Dendritic cell treated with granulocyte-macrophage colony-stimulating factor and Interleukin-4, amounts not matched to agents 40 ng/mL and 50 ng/mL, for 4 days (primary cell): Measurements from ENCODE around the gene CPA5.
A peak's percentile ranks its signal among the peaks of the same experiment; 100 is the strongest.

Experiments
- H3K27ac Mint-ChIP-seq: one replicate; pipeline ENCODE4 v1.8.0; 2022; ENCODE audit warnings: mild to moderate bottlenecking, mixed read lengths
- H3K27me3 Mint-ChIP-seq: one replicate; pipeline ENCODE4 v1.8.0; 2022; ENCODE audit warnings: mild to moderate bottlenecking, mixed read lengths
- H3K36me3 Mint-ChIP-seq: one replicate; pipeline ENCODE4 v1.8.0; 2022; ENCODE audit warnings: low read depth, mixed read lengths
- H3K4me1 Mint-ChIP-seq: one replicate; pipeline ENCODE4 v1.8.0; 2022; ENCODE audit warnings: low read depth, mixed read lengths
- H3K4me3 Mint-ChIP-seq: one replicate; pipeline ENCODE4 v1.8.0; 2022; ENCODE audit warnings: mild to moderate bottlenecking, moderate library complexity, mixed read lengths
- H3K9me3 Mint-ChIP-seq: one replicate; pipeline ENCODE4 v1.8.0; 2022; ENCODE audit warnings: mixed read lengths
- intact Hi-C: fragments of 100-400 bp; cut with micrococcal nuclease; formaldehyde crosslinking; loops from one replicate; pipeline ENCODE4 v1.15.0; 2022

CPA5 gene

GRCh38 chr7:130384371-130384801 lies 39.8 kb downstream of the CPA5 start:
- intact Hi-C loops, result no loop called here
- Mint-ChIP-seq H3K4me1 (peaks cover 18% of the 10 kb centered on the region), H3K27ac (peak overlapping the region; percentile 23), H3K9me3 (no peaks in the 10 kb centered on the region), H3K4me3 (no peak overlapping the region), H3K36me3 (no peaks in the 10 kb centered on the region), H3K27me3 (peaks cover 1% of the 10 kb centered on the region)

- intact Hi-C loops, result no loop called here
- Mint-ChIP-seq H3K36me3 (no peaks in the 10 kb centered on the region), H3K27ac (no peak overlapping the region), H3K27me3 (peaks cover 1% of the 10 kb centered on the region), H3K4me1 (peaks cover 18% of the 10 kb centered on the region), H3K4me3 (no peak overlapping the region), H3K9me3 (no peaks in the 10 kb centered on the region)
Observed at GRCh38 chr7:130384841-130385599, 40.4 kb downstream of the CPA5 start.

DNA sequence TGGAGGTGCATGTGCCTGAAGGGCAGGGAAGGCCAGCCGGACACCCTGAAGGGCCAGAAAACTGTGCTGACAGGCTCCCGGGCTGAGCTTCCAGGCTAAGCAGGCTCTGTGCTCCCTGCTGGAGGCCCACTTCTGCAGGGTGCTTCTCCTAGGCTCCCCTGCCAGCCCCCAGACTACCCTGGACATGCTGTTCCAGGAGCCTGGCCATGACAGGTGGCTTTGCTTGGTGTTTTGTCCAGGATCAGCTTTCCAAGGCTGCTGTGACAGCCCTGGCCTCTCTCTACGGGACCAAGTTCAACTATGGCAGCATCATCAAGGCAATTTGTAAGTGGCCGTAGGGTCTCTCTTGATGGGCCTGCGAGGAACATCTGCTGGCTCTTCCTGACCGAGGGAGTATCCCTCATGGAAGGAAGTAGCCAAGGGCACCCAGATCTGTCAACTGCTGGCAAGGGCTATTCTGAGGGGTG lies 41.0 kb downstream of the CPA5 start:
- peaks cover 18% of the 10 kb centered on the region for H3K4me1 Mint-ChIP-seq
- H3K9me3 Mint-ChIP-seq, result no peaks in the 10 kb centered on the region
- H3K27ac Mint-ChIP-seq, result no peak overlapping the region
- H3K27me3 Mint-ChIP-seq, result peaks cover 1% of the 10 kb centered on the region
- intact Hi-C loops, result no loop called here
- no peak overlapping the region for H3K4me3 Mint-ChIP-seq
- H3K36me3 Mint-ChIP-seq, result no peaks in the 10 kb centered on the region

DNA sequence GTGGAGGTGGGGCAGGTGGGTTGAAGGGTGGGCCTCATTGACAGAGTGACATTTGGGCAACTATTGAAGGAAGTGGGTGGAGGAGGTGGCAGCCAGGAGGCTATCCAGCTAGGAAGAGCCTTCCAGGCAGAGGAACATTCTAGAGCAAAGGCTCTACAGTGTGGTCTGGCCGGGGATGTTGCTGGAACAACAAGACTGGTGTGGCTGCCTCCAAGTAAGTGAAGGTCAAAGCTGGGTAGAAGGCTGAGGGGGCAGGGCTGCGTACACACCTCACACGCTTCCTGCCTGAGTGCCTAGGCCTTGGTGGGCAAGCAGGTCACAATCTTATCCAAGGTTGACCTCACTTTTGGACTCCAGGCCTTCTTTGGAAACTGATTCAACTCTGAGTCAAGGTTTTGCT lies 42.3 kb downstream of the CPA5 start:
- intact Hi-C loops, result no loop called here
- H3K9me3 Mint-ChIP-seq, result no peaks in the 10 kb centered on the region
- peaks cover 1% of the 10 kb centered on the region for H3K27me3 Mint-ChIP-seq
- no peak overlapping the region for H3K4me3 Mint-ChIP-seq
- H3K4me1 Mint-ChIP-seq, result peaks cover 18% of the 10 kb centered on the region
- H3K36me3 Mint-ChIP-seq, result no peaks in the 10 kb centered on the region
- H3K27ac Mint-ChIP-seq, result no peak overlapping the region

DNA sequence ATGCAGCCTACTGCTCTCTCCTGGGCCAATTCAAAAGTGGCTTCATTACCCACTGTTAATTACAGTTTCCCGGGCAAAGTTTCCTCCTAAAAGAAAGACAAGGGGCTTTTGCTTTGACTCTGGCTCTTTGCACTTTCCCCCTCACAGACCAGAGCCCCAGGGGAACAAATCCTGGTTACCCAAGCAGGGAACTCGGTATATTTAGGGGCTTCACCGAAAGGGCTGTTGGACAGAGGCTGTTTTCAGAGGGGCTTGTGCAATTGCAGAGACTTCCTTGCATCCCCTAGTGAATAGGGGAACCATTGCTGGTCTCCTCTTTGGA lies 42.7 kb downstream of the CPA5 start:
- H3K36me3 Mint-ChIP-seq, result no peaks in the 10 kb centered on the region
- no peak overlapping the region for H3K4me3 Mint-ChIP-seq
- peaks cover 2% of the 10 kb centered on the region for H3K27me3 Mint-ChIP-seq
- peaks cover 18% of the 10 kb centered on the region for H3K4me1 Mint-ChIP-seq
- H3K9me3 Mint-ChIP-seq, result no peaks in the 10 kb centered on the region
- no peak overlapping the region for H3K27ac Mint-ChIP-seq
- intact Hi-C loops, result no loop called here

DNA sequence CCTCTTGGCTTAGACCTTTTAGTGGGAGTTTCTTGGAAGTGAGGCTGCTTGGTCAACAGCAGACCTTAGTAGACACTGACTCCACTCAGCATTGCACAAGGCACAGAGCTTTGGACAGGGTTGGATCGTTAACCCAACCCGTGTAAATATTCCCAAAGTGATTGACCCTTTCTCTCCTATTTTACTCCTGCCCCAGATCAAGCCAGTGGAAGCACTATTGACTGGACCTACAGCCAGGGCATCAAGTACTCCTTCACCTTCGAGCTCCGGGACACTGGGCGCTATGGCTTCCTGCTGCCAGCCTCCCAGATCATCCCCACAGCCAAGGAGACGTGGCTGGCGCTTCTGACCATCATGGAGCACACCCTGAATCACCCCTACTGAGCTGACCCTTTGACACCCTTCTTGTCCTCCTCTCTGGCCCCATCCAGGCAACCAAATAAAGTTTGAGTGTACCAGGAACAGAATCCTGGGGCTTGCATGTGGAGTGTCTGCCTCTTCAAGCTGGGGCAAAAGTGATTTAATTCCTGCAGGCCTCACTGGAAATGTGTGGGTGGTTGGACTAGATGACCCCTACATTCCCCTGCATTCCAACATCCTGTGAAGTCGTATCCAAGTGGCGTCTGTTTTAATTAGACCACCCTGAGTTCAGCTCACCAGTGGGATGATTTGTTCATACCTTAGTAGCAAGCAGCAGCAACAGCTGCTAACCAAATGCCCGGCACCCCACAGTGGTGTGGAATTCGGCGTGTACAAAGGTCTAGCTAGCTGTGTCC lies 43.2 kb downstream of the CPA5 start:
- intact Hi-C loops, result no loop called here
- Mint-ChIP-seq H3K27ac (no peak overlapping the region), H3K4me1 (peaks cover 18% of the 10 kb centered on the region), H3K4me3 (no peak overlapping the region), H3K36me3 (no peaks in the 10 kb centered on the region), H3K9me3 (no peaks in the 10 kb centered on the region), H3K27me3 (peaks cover 4% of the 10 kb centered on the region)

- intact Hi-C loops, result no loop called here
- Mint-ChIP-seq H3K27me3 (peaks cover 5% of the 10 kb centered on the region), H3K4me3 (no peak overlapping the region), H3K4me1 (peaks cover 25% of the 10 kb centered on the region), H3K9me3 (no peaks in the 10 kb centered on the region), H3K36me3 (no peaks in the 10 kb centered on the region), H3K27ac (no peak overlapping the region)
Observed at GRCh38 chr7:130388671-130389070, 44.1 kb downstream of the CPA5 start.

GRCh38 chr7:130390486-130390885 lies 45.9 kb downstream of the CPA5 start:
- H3K36me3 Mint-ChIP-seq, result no peaks in the 10 kb centered on the region
- H3K9me3 Mint-ChIP-seq, result no peaks in the 10 kb centered on the region
- H3K27ac Mint-ChIP-seq, result no peak overlapping the region
- intact Hi-C loops, result no loop called here
- no peak overlapping the region for H3K4me3 Mint-ChIP-seq
- peaks cover 23% of the 10 kb centered on the region for H3K4me1 Mint-ChIP-seq
- H3K27me3 Mint-ChIP-seq, result peaks cover 5% of the 10 kb centered on the region

DNA sequence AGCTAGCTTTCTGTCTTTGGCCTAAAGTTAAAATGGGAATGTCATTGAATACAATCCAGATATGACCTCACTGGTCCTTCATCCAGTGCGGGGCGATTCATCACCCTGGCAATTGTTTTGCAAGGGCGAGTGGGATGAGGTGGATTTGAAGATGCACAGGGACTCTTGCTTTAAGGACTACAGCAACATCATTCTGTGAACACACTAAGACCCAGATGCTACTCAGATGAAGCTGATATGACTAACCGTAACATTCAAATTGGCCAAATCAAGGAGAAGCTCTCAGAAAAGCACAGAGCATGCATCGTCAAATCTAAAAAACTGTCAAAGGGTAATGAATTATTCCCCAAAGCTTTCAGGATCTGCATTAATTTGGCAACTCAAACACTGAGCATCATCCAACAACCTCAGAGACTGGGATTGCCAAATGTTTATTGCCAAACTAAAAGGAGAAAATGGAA lies 48.5 kb downstream of the CPA5 start:
- Mint-ChIP-seq H3K9me3 (no peaks in the 10 kb centered on the region), H3K4me3 (no peak overlapping the region), H3K36me3 (no peaks in the 10 kb centered on the region), H3K4me1 (peaks cover 19% of the 10 kb centered on the region), H3K27ac (no peak overlapping the region), H3K27me3 (peaks cover 4% of the 10 kb centered on the region)
- intact Hi-C loops, result no loop called here

DNA sequence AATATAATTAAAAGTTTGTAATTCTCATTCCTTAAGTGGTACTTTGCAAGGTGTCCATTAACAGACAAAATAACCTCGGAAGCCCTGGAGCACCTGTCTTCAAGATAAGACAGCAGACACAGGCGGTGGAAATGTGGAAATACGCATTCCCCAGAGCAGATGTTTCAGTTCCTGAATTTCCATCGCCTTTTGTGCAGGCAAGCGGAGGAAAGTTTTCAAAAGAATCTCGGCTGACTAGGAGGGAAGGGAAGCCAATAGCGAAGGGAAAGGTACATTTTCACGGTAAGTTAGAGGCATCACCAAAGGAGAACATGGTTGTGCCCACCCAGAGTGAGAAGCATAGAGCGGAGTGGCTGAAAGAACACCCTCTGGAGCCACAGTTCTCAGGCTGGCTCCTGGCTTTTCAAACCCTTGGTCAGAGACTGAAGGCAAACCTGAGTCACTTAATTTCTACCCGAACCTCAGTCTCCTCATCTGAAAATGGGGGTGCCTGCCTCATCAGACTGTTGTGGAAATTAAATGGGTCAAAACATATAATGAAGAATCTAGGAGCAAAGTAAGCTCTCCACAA lies 49.3 kb downstream of the CPA5 start:
- Mint-ChIP-seq H3K4me1 (peaks cover 27% of the 10 kb centered on the region), H3K4me3 (peak overlapping the region; percentile 56), H3K27ac (no peak overlapping the region), H3K9me3 (no peaks in the 10 kb centered on the region), H3K36me3 (no peaks in the 10 kb centered on the region), H3K27me3 (peaks cover 4% of the 10 kb centered on the region)
- intact Hi-C loops, result no loop called here

DNA sequence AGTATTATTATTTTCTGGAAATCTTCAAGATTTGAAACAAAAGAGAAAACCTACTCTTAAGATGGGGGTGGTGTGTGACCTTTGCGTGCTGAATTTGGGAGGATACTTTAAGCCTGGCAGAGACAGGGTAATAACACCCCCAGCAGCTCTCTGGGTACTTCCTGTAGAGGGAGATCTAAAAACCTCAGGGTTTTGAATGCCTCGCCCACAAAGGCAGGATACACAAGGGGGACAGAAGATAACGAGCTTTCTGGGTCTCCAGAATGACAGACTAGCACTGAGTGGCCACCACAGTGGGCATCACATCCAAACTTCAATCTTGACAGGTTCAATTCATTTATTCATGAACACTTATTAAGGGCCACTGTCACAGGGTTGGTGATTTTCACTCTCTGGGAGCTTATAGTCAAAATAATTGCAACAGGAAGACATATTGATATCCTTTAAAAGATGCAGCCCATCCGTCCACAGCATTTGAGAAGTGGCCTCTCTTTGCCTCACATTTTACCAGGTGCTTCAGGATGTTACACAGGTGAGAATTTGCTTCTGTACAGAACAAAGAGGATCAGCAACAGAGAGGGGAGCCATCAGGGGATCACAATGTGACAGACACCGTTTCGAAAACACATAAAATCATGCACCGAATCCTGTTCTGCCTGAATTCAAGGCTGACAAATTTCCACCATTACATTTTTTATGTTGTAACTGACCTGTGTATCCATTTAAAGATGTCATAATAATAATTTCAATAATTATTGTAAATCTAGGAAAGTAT lies 50.0 kb downstream of the CPA5 start:
- Mint-ChIP-seq H3K27ac (no peak overlapping the region), H3K4me1 (peaks cover 32% of the 10 kb centered on the region)
- intact Hi-C loops, result no loop called here

DNA sequence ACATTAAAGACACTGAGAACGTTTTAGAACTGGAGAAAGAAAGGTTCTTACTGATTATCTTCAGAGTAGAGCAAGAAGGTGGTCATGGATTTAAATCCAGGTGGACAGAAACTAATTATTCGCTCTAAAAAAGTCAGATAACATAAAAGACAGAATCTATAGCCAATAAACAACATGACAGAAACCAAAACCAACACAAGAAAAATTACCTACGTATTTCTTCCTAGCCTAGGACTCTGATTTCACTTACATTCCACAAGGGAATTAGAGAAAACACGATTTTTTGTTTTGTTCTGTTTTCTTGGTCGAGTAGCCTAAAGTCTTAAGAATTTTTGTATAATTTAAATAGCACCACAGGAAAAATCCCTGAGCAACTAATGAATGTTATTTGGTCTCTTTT lies 50.8 kb downstream of the CPA5 start:
- H3K36me3 Mint-ChIP-seq, result no peaks in the 10 kb centered on the region
- no peaks in the 10 kb centered on the region for H3K9me3 Mint-ChIP-seq
- peaks cover 4% of the 10 kb centered on the region for H3K27me3 Mint-ChIP-seq
- no peak overlapping the region for H3K27ac Mint-ChIP-seq
- H3K4me3 Mint-ChIP-seq, result no peak overlapping the region
- peaks cover 32% of the 10 kb centered on the region for H3K4me1 Mint-ChIP-seq
- intact Hi-C loops, result no loop called here

More for the DNA sequence above, 50.0 kb downstream of the CPA5 start:
- H3K4me3 Mint-ChIP-seq, result no peak overlapping the region
- H3K9me3 Mint-ChIP-seq, result no peaks in the 10 kb centered on the region
- peaks cover 4% of the 10 kb centered on the region for H3K27me3 Mint-ChIP-seq
- H3K36me3 Mint-ChIP-seq, result no peaks in the 10 kb centered on the region

DNA sequence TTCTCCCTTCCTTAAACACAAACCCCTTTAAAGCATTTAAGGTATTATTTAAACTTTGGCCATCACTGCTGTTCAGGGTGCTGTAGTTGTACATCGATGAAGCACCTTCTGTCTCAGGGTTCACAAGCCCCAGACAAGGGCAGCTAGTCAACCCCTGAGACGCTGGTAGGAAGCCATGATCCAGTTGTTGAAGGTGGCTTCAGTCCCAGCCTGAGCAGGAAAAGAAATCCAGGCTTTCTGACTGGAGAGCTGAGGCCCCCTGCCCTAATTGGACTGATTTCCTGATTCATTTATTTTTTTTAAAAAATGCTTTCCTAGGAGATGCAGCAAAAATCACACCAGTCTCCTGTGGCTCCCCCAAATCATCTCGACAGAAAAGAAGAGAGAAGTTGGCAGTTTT lies 51.5 kb downstream of the CPA5 start:
- intact Hi-C loops, result no loop called here
- Mint-ChIP-seq H3K9me3 (no peaks in the 10 kb centered on the region), H3K4me1 (peaks cover 32% of the 10 kb centered on the region), H3K4me3 (no peak overlapping the region), H3K27ac (no peak overlapping the region), H3K27me3 (peaks cover 4% of the 10 kb centered on the region), H3K36me3 (no peaks in the 10 kb centered on the region)
